ENCODE data around the gene UCN3. TPM values are rescaled to one million over a fixed set of nuclear protein-coding genes. Genes with fewer than 3 reads are reported as not detected.

UCN3 gene, protein sequence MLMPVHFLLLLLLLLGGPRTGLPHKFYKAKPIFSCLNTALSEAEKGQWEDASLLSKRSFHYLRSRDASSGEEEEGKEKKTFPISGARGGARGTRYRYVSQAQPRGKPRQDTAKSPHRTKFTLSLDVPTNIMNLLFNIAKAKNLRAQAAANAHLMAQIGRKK
- polyA plus RNA-seq (not detected in 2 replicates), polyA minus RNA-seq (not detected in 2 replicates)

DNA sequence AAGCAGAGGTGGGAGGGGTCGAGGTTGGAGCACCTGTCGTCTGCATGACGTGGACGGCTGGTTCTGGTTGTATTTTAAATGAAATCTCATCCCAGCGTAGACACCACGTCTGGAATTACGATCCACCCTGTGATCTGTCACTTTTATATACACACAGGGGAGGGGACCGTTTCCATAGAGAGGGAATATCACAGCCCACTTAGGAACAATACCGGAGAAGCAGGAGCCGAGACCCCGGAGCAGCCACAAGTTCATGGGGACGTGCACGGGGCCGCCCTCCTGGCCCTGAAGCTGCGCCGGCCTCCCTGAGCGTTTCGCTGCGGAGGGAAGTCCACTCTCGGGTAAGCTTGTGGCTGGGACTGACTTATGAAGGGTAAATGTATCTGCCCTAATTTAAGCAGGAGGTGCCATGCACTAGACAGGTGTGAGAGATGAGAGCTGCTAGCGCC is at the start of gene UCN3:
Gene UCN3, plus strand, starts transcription at position 77 of the 449 bp plus-strand sequence. CDS start 8,755 bp downstream, outside the sequence.
- no peak within 1 kb of the TSS for H3K9ac ChIP-seq (ENCODE audit: low read length)
- no peak within 1 kb of the TSS for H2AFZ ChIP-seq (ENCODE audit: low read depth, low read length)
- no peaks in the 10 kb centered on the region for H3K79me2 ChIP-seq (replicated peaks; ENCODE audit: insufficient read depth, low read length)
- H3K27ac ChIP-seq (ENCODE audit: low read length): no peak within 1 kb of the TSS
- H3K9me3 ChIP-seq (ENCODE audit: low read length): no peaks in the 10 kb centered on the region
- TF ChIP-seq, protein P1, sequence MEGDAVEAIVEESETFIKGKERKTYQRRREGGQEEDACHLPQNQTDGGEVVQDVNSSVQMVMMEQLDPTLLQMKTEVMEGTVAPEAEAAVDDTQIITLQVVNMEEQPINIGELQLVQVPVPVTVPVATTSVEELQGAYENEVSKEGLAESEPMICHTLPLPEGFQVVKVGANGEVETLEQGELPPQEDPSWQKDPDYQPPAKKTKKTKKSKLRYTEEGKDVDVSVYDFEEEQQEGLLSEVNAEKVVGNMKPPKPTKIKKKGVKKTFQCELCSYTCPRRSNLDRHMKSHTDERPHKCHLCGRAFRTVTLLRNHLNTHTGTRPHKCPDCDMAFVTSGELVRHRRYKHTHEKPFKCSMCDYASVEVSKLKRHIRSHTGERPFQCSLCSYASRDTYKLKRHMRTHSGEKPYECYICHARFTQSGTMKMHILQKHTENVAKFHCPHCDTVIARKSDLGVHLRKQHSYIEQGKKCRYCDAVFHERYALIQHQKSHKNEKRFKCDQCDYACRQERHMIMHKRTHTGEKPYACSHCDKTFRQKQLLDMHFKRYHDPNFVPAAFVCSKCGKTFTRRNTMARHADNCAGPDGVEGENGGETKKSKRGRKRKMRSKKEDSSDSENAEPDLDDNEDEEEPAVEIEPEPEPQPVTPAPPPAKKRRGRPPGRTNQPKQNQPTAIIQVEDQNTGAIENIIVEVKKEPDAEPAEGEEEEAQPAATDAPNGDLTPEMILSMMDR (IDR thresholded peaks at IDR 0.05; ENCODE audit: poor library complexity, severe bottlenecking): no peak
- no peak for TF ChIP-seq EP300 (conservative IDR thresholded peaks at IDR 0.05; ENCODE audit: poor library complexity, severe bottlenecking)
- TF ChIP-seq SMC3 (conservative IDR thresholded peaks at IDR 0.05; ENCODE audit: poor library complexity): no peak
- TF ChIP-seq POLR2AphosphoS5 (IDR thresholded peaks at IDR 0.05): no peak
- no peak for TF ChIP-seq MXI1 (conservative IDR thresholded peaks at IDR 0.05; ENCODE audit: poor library complexity, severe bottlenecking)
- no peak for TF ChIP-seq EZH2 (IDR thresholded peaks at IDR 0.05; ENCODE audit: borderline replicate concordance, insufficient read depth, low read length, poor library complexity, severe bottlenecking)
- TF ChIP-seq RAD21 (conservative IDR thresholded peaks at IDR 0.05): no peak
- TF ChIP-seq, protein P2, sequence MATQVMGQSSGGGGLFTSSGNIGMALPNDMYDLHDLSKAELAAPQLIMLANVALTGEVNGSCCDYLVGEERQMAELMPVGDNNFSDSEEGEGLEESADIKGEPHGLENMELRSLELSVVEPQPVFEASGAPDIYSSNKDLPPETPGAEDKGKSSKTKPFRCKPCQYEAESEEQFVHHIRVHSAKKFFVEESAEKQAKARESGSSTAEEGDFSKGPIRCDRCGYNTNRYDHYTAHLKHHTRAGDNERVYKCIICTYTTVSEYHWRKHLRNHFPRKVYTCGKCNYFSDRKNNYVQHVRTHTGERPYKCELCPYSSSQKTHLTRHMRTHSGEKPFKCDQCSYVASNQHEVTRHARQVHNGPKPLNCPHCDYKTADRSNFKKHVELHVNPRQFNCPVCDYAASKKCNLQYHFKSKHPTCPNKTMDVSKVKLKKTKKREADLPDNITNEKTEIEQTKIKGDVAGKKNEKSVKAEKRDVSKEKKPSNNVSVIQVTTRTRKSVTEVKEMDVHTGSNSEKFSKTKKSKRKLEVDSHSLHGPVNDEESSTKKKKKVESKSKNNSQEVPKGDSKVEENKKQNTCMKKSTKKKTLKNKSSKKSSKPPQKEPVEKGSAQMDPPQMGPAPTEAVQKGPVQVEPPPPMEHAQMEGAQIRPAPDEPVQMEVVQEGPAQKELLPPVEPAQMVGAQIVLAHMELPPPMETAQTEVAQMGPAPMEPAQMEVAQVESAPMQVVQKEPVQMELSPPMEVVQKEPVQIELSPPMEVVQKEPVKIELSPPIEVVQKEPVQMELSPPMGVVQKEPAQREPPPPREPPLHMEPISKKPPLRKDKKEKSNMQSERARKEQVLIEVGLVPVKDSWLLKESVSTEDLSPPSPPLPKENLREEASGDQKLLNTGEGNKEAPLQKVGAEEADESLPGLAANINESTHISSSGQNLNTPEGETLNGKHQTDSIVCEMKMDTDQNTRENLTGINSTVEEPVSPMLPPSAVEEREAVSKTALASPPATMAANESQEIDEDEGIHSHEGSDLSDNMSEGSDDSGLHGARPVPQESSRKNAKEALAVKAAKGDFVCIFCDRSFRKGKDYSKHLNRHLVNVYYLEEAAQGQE (IDR thresholded peaks at IDR 0.05; ENCODE audit: borderline replicate concordance): no peak
- TF ChIP-seq TAF1 (IDR thresholded peaks at IDR 0.05; ENCODE audit: low read depth): no peak
- H3F3A ChIP-seq (ENCODE audit: insufficient read depth, low read length, poor library complexity, severe bottlenecking): no peaks in the 10 kb centered on the region
- H3K9me2 ChIP-seq (ENCODE audit: insufficient read depth, low read length): no peaks in the 10 kb centered on the region
- H3K4me3 ChIP-seq (ENCODE audit: low read length): no peak within 1 kb of the TSS
- H3K36me3 ChIP-seq (ENCODE audit: insufficient read depth, low read length): no peaks in the 10 kb centered on the region
- H4K20me1 ChIP-seq (ENCODE audit: insufficient read depth): no peaks in the 10 kb centered on the region
- no peaks in the 10 kb centered on the region for H3K27me3 ChIP-seq (ENCODE audit: insufficient read depth, low read depth, low read length)
- H3K4me2 ChIP-seq (ENCODE audit: low read length): no peak within 1 kb of the TSS

DNA sequence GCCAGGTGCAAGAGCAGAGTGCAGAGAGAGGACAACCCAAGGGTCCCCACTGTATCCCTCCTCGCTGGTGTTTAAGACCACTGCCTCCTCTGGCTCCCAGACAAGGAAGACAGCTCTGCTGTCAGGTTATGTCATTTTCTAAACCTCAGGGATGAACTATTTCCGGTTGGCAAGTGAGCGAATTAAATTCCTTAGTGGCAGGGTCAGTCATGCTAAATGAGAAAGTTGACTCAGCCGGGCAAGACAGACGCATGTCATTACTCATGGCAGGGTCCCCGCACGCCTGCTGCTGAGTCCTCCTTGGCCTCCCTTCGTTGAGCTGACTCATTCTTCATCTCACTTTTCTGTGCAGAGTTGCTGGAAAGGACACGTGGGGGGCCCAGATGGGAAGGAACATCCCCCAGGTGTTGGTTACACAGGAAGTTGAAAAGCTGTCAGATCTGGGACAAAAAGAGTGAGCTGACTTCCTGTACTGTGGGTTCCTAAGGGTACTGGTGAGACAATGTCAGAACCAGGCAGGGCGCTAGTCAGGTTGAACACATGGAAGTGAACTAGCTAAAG is 47.1 kb upstream of the UCN3 start:
- no peaks in the 10 kb centered on the region for H3K27me3 ChIP-seq (ENCODE audit: insufficient read depth, low read depth, low read length)
- H3K4me2 ChIP-seq (ENCODE audit: low read length): no peak overlapping the region
- H4K20me1 ChIP-seq (ENCODE audit: insufficient read depth): no peaks in the 10 kb centered on the region
- H3K9ac ChIP-seq (ENCODE audit: low read length): no peak overlapping the region
- no peaks in the 10 kb centered on the region for H3K9me3 ChIP-seq (ENCODE audit: low read length)
- TF ChIP-seq, protein P2 (IDR thresholded peaks at IDR 0.05; ENCODE audit: borderline replicate concordance): no peak
- no peak for TF ChIP-seq MXI1 (conservative IDR thresholded peaks at IDR 0.05; ENCODE audit: poor library complexity, severe bottlenecking)
- TF ChIP-seq RAD21 (conservative IDR thresholded peaks at IDR 0.05): no peak
- no peak for TF ChIP-seq EZH2 (IDR thresholded peaks at IDR 0.05; ENCODE audit: borderline replicate concordance, insufficient read depth, low read length, poor library complexity, severe bottlenecking)
- TF ChIP-seq, protein P1 (IDR thresholded peaks at IDR 0.05; ENCODE audit: poor library complexity, severe bottlenecking): no peak
- no peak for TF ChIP-seq POLR2AphosphoS5 (IDR thresholded peaks at IDR 0.05)
- TF ChIP-seq SMC3 (conservative IDR thresholded peaks at IDR 0.05; ENCODE audit: poor library complexity): no peak
- TF ChIP-seq TAF1 (IDR thresholded peaks at IDR 0.05; ENCODE audit: low read depth): no peak
- no peak for TF ChIP-seq EP300 (conservative IDR thresholded peaks at IDR 0.05; ENCODE audit: poor library complexity, severe bottlenecking)
- no peak overlapping the region for H3K27ac ChIP-seq (ENCODE audit: low read length)
- H3K9me2 ChIP-seq (ENCODE audit: insufficient read depth, low read length): no peaks in the 10 kb centered on the region
- no peaks in the 10 kb centered on the region for H3K36me3 ChIP-seq (ENCODE audit: insufficient read depth, low read length)
- no peak overlapping the region for H2AFZ ChIP-seq (ENCODE audit: low read depth, low read length)
- H3K4me3 ChIP-seq (ENCODE audit: low read length): no peak overlapping the region
- H3K79me2 ChIP-seq (replicated peaks; ENCODE audit: insufficient read depth, low read length): no peaks in the 10 kb centered on the region
- no peaks in the 10 kb centered on the region for H3F3A ChIP-seq (ENCODE audit: insufficient read depth, low read length, poor library complexity, severe bottlenecking)
